T-helper 1 cell treated with Interleukin-12 subunit alpha and Interleukin-12 subunit beta and Interleukin-4 antibody, amounts not matched to agents 30 μg/mL and 1 μg/mL, for 36 hours (primary cell): Measurements from ENCODE around the gene FYCO1.

ENCODE experiments used
- H3K27ac Mint-ChIP-seq: one replicate; pipeline ENCODE4 v1.8.0; 2021; ENCODE audit warnings: mild to moderate bottlenecking, mixed read lengths
- H3K27me3 Mint-ChIP-seq: one replicate; pipeline ENCODE4 v1.8.0; 2021; ENCODE audit warnings: low read depth, mixed read lengths
- H3K36me3 Mint-ChIP-seq: one replicate; pipeline ENCODE4 v1.8.0; 2021; ENCODE audit warnings: low read depth, mixed read lengths
- H3K4me1 Mint-ChIP-seq: one replicate; pipeline ENCODE4 v1.8.0; 2021; ENCODE audit warnings: low read depth, mixed read lengths
- H3K4me3 Mint-ChIP-seq: one replicate; pipeline ENCODE4 v1.8.0; 2021; ENCODE audit warnings: mild to moderate bottlenecking, moderate library complexity, mixed read lengths
- H3K9me3 Mint-ChIP-seq: one replicate; pipeline ENCODE4 v1.8.0; 2021; ENCODE audit warnings: mixed read lengths

The FYCO1 gene

DNA sequence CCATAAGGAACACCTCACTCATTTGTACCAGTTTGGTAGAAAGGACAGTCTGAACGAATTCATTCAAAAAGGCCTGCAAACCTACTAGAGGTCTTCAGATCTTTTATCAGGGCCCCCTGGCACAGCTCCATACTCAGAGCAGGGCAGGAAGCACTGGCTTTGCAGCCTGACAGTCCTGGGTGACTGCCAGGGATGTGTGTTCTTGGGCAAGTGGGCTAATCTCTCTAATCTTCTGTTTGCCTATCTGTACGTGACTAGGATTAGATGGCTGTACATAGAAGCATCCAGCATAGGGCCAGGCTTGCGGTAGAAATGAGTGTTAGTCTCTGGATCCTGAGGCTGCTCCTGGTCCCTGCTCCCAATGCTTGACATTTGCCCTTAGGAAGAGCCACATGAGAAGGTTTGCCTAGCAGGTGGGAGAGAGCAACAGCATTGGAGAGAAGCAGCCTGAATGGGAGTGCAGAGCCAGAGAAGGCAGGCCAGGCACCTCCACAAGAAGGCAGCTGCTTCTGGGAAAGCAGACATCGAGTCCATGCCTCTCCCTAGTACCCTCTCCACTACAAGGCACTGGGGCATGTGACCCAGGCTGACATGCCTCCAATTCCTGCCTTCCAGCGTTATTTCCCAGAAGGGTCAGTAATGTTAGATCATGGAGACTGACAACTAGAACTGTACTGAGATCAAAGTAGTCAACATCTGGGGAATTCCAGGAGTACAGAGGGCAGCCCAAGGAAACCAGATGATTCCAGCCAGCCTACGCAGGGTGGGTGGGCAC, 53.4 kb downstream of the FYCO1 start:
- Mint-ChIP-seq H3K36me3 (peaks cover 69% of the 10 kb centered on the region), H3K4me3 (peak overlapping the region; percentile 14), H3K27me3 (no peaks in the 10 kb centered on the region), H3K27ac (peak overlapping the region; percentile 95), H3K9me3 (peaks cover 13% of the 10 kb centered on the region), H3K4me1 (peaks cover 76% of the 10 kb centered on the region)

DNA sequence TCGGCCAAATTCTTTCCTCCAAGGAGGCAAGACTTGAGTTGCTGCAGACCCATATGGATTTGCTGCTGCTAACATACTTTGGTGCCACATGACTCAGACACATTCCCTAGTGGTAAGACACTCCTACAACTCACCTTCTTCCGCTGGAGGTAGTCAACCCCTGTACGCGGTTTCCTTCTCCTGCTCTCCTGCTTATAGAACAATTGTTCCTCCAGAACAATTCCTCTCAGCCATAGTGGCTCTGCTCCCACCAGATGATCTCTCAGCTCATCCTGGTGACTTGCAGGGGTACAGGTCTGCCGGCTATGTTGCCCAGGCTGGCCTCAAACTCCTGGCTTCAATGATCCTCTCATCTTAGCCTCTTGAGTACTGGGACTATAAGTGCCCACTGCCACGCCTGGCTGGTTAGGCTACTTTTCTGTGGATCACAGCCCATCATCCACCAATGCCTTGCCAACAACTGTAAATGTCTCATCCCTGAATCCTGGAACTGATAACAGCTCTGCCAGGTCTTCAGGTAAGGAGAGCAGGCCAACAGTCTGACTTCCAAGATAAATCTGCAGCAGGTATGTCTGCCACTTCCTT, 54.8 kb downstream of the FYCO1 start:
- Mint-ChIP-seq H3K27ac (peak overlapping the region; percentile 13), H3K9me3 (peaks cover 13% of the 10 kb centered on the region), H3K4me1 (peaks cover 62% of the 10 kb centered on the region), H3K36me3 (peaks cover 63% of the 10 kb centered on the region), H3K27me3 (no peaks in the 10 kb centered on the region), H3K4me3 (peak overlapping the region; percentile 42)

DNA sequence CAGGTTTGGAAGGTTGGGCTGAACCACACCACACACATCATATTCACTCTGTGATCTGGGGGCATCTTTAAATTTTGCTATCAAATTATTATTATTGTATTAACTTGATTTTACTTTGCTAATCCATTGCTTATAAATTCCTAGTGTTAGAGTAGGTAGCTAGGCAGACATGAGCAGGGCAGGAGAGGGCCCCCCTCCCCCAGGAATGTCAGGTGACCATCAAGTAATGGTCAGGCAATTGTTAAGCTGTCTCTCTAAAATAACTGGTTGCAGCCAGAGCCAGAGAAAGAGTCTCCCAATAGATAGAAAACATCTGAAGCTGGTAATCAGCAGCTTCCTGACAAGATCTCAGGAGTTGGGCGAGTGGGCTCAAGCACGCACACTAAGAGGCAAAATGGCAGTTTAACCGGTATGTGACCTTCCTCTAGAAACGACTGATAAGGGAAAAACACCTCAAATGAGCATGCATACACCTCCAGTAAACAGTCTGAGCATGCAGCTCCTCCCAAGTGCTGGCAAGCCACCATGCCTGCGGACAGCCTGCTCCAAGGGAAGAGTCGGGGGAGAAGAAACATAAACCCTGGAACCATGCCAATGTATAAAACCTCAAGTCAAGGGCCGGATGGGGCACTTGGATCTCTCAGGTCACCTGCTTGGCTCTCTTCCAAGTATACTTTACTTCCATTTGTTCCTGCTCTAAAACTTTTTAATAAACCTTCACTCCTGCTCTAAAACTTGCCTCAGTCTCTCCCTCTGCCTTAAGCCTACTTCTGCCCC, 55.4 kb downstream of the FYCO1 start:
- Mint-ChIP-seq H3K27ac (no peak overlapping the region), H3K4me3 (peak overlapping the region; percentile 42), H3K9me3 (peaks cover 13% of the 10 kb centered on the region), H3K4me1 (peaks cover 55% of the 10 kb centered on the region), H3K36me3 (peaks cover 62% of the 10 kb centered on the region), H3K27me3 (no peaks in the 10 kb centered on the region)

- H3K27ac Mint-ChIP-seq: peak overlapping the region; percentile 14
- H3K36me3 Mint-ChIP-seq: peaks cover 59% of the 10 kb centered on the region
- no peak overlapping the region for H3K4me3 Mint-ChIP-seq
- peaks cover 48% of the 10 kb centered on the region for H3K4me1 Mint-ChIP-seq
- H3K9me3 Mint-ChIP-seq: peaks cover 13% of the 10 kb centered on the region
- H3K27me3 Mint-ChIP-seq: no peaks in the 10 kb centered on the region
Measured at GRCh38 chr3:45939341-45939771, 56.3 kb downstream of the FYCO1 start.

DNA sequence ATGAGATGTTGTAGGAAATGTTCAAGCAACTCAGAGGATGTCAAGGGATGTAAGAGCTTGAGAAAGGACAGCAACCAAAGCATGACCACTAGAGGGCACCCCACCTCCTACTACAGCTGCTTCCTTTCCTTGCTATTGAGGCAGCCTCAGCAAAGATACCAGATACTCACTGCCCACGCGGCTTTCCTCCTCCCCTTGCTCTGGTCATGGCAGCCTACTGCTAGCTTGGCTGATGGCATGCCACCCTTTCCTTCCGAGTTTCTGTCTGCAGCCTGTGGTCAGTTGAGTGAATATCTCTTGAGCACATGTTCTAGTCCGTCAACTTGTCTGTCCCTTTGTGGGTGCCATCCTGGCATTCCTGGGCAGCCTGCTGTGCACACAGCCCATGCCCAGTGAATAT, 56.8 kb downstream of the FYCO1 start:
- peaks cover 62% of the 10 kb centered on the region for H3K36me3 Mint-ChIP-seq
- no peak overlapping the region for H3K4me3 Mint-ChIP-seq
- H3K27me3 Mint-ChIP-seq: no peaks in the 10 kb centered on the region
- peaks cover 46% of the 10 kb centered on the region for H3K4me1 Mint-ChIP-seq
- peak overlapping the region; percentile 6 for H3K27ac Mint-ChIP-seq
- peaks cover 13% of the 10 kb centered on the region for H3K9me3 Mint-ChIP-seq

- no peak overlapping the region for H3K4me3 Mint-ChIP-seq
- H3K27me3 Mint-ChIP-seq: no peaks in the 10 kb centered on the region
- peaks cover 13% of the 10 kb centered on the region for H3K9me3 Mint-ChIP-seq
- H3K36me3 Mint-ChIP-seq: peaks cover 62% of the 10 kb centered on the region
- peaks cover 38% of the 10 kb centered on the region for H3K4me1 Mint-ChIP-seq
- no peak overlapping the region for H3K27ac Mint-ChIP-seq
Measured at GRCh38 chr3:45938043-45938435, 57.6 kb downstream of the FYCO1 start.

GRCh38 chr3:45937206-45938042, 58.2 kb downstream of the FYCO1 start:
- Mint-ChIP-seq H3K4me1 (peaks cover 32% of the 10 kb centered on the region), H3K9me3 (peaks cover 13% of the 10 kb centered on the region), H3K27me3 (no peaks in the 10 kb centered on the region), H3K36me3 (peaks cover 68% of the 10 kb centered on the region), H3K4me3 (no peak overlapping the region), H3K27ac (no peak overlapping the region)

GRCh38 chr3:45936261-45936660, 59.4 kb downstream of the FYCO1 start:
- H3K27ac Mint-ChIP-seq: no peak overlapping the region
- H3K9me3 Mint-ChIP-seq: peaks cover 12% of the 10 kb centered on the region
- H3K4me3 Mint-ChIP-seq: no peak overlapping the region
- no peaks in the 10 kb centered on the region for H3K27me3 Mint-ChIP-seq
- H3K4me1 Mint-ChIP-seq: peaks cover 25% of the 10 kb centered on the region
- peaks cover 66% of the 10 kb centered on the region for H3K36me3 Mint-ChIP-seq

DNA sequence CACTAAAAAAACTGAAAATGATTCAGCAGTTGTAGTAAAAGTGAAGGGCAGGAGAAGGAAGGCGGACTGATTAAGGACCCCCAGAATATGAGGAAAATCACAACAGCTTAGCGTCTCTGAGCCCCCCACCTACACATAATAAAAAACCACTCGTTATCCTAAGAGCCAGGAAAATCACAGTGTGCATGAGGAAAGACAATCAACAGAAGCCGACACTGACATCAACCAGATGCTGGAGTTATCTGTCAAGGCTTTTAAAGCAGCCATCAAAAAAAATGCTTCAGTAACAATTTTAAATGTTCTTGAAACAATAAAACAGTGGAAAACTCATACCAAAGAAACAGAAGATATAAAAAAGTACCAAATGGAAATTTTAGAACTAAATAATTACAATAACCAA, 62.0 kb downstream of the FYCO1 start:
- H3K27ac Mint-ChIP-seq: no peak overlapping the region
- H3K4me1 Mint-ChIP-seq: peaks cover 7% of the 10 kb centered on the region
- H3K4me3 Mint-ChIP-seq: no peak overlapping the region
- H3K9me3 Mint-ChIP-seq: no peaks in the 10 kb centered on the region
- no peaks in the 10 kb centered on the region for H3K27me3 Mint-ChIP-seq
- H3K36me3 Mint-ChIP-seq: peaks cover 72% of the 10 kb centered on the region

GRCh38 chr3:45932112-45932511, 63.5 kb downstream of the FYCO1 start:
- Mint-ChIP-seq H3K36me3 (peaks cover 76% of the 10 kb centered on the region), H3K9me3 (no peaks in the 10 kb centered on the region), H3K27ac (no peak overlapping the region), H3K27me3 (no peaks in the 10 kb centered on the region), H3K4me1 (peaks cover 9% of the 10 kb centered on the region), H3K4me3 (no peak overlapping the region)

DNA sequence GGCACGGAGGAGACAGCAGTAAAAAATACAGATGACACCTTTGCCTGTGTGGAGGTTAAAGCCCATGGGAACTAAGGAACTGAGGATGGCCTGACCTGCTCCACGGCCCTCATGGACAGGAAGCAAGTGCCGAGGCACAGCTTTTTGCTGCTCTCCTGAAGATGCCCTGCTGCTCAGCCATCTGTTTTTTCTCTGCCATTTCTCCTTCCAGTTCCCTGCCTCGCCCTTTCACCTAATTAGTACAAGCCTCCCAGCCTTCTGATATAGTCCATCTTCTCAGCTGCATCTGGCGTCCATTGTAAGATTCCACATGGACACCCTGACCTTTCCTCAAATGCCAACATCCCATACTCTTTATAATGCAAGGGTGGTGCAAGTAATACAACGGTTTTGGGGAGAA, 64.1 kb downstream of the FYCO1 start:
- Mint-ChIP-seq H3K9me3 (no peaks in the 10 kb centered on the region), H3K4me1 (peaks cover 10% of the 10 kb centered on the region), H3K4me3 (no peak overlapping the region), H3K27ac (no peak overlapping the region), H3K36me3 (peaks cover 79% of the 10 kb centered on the region), H3K27me3 (no peaks in the 10 kb centered on the region)

GRCh38 chr3:45929042-45929679, 66.5 kb downstream of the FYCO1 start:
- Mint-ChIP-seq H3K9me3 (no peaks in the 10 kb centered on the region), H3K4me1 (peaks cover 10% of the 10 kb centered on the region), H3K27me3 (no peaks in the 10 kb centered on the region), H3K27ac (peak overlapping the region; percentile 26), H3K4me3 (no peak overlapping the region), H3K36me3 (peaks cover 73% of the 10 kb centered on the region)

DNA sequence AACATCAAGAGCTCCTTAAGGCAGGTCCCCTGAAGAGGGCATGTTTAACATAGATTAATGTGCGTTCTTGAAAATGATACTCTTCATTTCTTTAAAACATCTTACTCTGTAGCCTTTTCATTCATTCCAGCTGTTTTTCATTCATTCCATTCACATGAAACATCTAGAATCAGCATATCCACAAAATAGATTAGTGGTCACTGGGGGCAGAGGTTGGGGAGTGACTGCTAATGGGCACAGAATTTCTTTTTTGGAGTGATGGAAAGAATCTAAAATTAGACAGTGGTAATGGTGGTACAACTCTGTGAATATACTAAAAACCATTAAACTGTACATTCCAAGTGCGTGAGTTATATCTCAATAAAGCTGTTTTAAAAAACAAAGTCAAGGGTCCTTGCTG, 67.7 kb downstream of the FYCO1 start:
- no peak overlapping the region for H3K4me3 Mint-ChIP-seq
- H3K4me1 Mint-ChIP-seq: peaks cover 10% of the 10 kb centered on the region
- no peaks in the 10 kb centered on the region for H3K9me3 Mint-ChIP-seq
- peaks cover 70% of the 10 kb centered on the region for H3K36me3 Mint-ChIP-seq
- H3K27ac Mint-ChIP-seq: no peak overlapping the region
- H3K27me3 Mint-ChIP-seq: no peaks in the 10 kb centered on the region

- Mint-ChIP-seq H3K36me3 (peaks cover 59% of the 10 kb centered on the region), H3K27me3 (no peaks in the 10 kb centered on the region), H3K4me3 (no peak overlapping the region), H3K9me3 (no peaks in the 10 kb centered on the region), H3K27ac (no peak overlapping the region), H3K4me1 (peaks cover 11% of the 10 kb centered on the region)
Measured at GRCh38 chr3:45923755-45924154, 71.9 kb downstream of the FYCO1 start.
